H9 (cell line): Measurements from ENCODE around the gene RDH13. TPM values are rescaled to one million over a fixed set of nuclear protein-coding genes. Genes with fewer than 3 reads are reported as not detected.

ENCODE experiments used
- DNase-seq: peaks from one replicate; pipeline ENCODE4 v3.0.0-alpha.2; 2017
- H2AFZ ChIP-seq: one replicate; pipeline ENCODE4 v1.6.1; 2013; ENCODE audit warnings: mild to moderate bottlenecking, low read length, control low read depth, moderate library complexity
- H2AK5ac ChIP-seq: 2 replicates; pipeline ENCODE4 v1.6.1; 2013; ENCODE audit warnings: low read length, control low read depth, mixed read lengths; ENCODE audit not compliant: insufficient read length
- H2BK120ac ChIP-seq: one replicate; pipeline ENCODE4 v1.6.1; 2013; ENCODE audit warnings: low read depth, mild to moderate bottlenecking, low read length, control low read depth, inconsistent platforms; ENCODE audit not compliant: poor library complexity, severe bottlenecking
- H2BK12ac ChIP-seq: 2 replicates; pipeline ENCODE4 v1.6.1; 2013; ENCODE audit warnings: low read length, control low read depth, mixed read lengths, low read depth; ENCODE audit not compliant: insufficient read length
- H2BK15ac ChIP-seq: 2 replicates; pipeline ENCODE4 v1.6.1; 2013; ENCODE audit warnings: low read depth, low read length, control low read depth
- H2BK20ac ChIP-seq: one replicate; pipeline ENCODE4 v1.6.1; 2013; ENCODE audit warnings: low read depth, mild to moderate bottlenecking, low read length, control low read depth, inconsistent platforms; ENCODE audit not compliant: poor library complexity, severe bottlenecking
- H2BK5ac ChIP-seq: 2 replicates; pipeline ENCODE4 v1.6.1; 2013; ENCODE audit warnings: low read length, control low read depth, mixed read lengths; ENCODE audit not compliant: insufficient read length
- H3K14ac ChIP-seq: 2 replicates; pipeline ENCODE4 v1.6.1; 2013; ENCODE audit warnings: low read length, control low read depth; ENCODE audit not compliant: insufficient read depth
- H3K18ac ChIP-seq: 2 replicates; pipeline ENCODE4 v1.6.1; 2013; ENCODE audit warnings: low read depth, mild to moderate bottlenecking, mixed read lengths, low read length, control low read depth; ENCODE audit not compliant: insufficient read length
- H3K23ac ChIP-seq: 2 replicates; pipeline ENCODE4 v1.6.1; 2013; ENCODE audit warnings: low read length, control low read depth, mixed read lengths, low read depth; ENCODE audit not compliant: insufficient read length
- H3K23me2 ChIP-seq: 2 replicates; pipeline ENCODE4 v1.6.1; 2013; ENCODE audit warnings: low read depth, mild to moderate bottlenecking, mixed read lengths, low read length, control low read depth; ENCODE audit not compliant: insufficient read length, poor library complexity, severe bottlenecking
- H3K27ac ChIP-seq: 2 replicates; pipeline ENCODE4 v1.5.1; 2013; ENCODE audit warnings: low read length, control low read depth, mixed read lengths, low read depth; ENCODE audit not compliant: insufficient read length
- H3K27me3 ChIP-seq: 2 replicates; pipeline ENCODE4 v1.6.1; 2013; ENCODE audit warnings: low read length, control low read depth, inconsistent platforms; ENCODE audit not compliant: insufficient read depth
- H3K4ac ChIP-seq: 2 replicates; pipeline ENCODE4 v1.6.1; 2013; ENCODE audit warnings: low read depth, mild to moderate bottlenecking, control low read depth, inconsistent platforms, low read length, moderate library complexity
- H3K4me1 ChIP-seq: 2 replicates; pipeline ENCODE4 v1.6.1; 2013; ENCODE audit warnings: low read length, control low read depth, inconsistent platforms; ENCODE audit not compliant: insufficient read depth
- H3K4me2 ChIP-seq: 2 replicates; pipeline ENCODE4 v1.6.1; 2013; ENCODE audit warnings: low read length, control low read depth, mixed read lengths; ENCODE audit not compliant: insufficient read length, insufficient read depth
- H3K56ac ChIP-seq: 2 replicates; pipeline ENCODE4 v1.6.1; 2013; ENCODE audit warnings: low read depth, mild to moderate bottlenecking, mixed read lengths, low read length, control low read depth; ENCODE audit not compliant: insufficient read length
- H3K79me1 ChIP-seq: 2 replicates; pipeline ENCODE4 v1.6.1; 2013; ENCODE audit warnings: low read depth, mild to moderate bottlenecking, moderate library complexity, low read length, control low read depth, inconsistent platforms; ENCODE audit not compliant: insufficient read depth, poor library complexity, severe bottlenecking
- H3K79me2 ChIP-seq: 2 replicates; pipeline ENCODE4 v1.6.1; 2013; ENCODE audit warnings: low read length, control low read depth, inconsistent platforms; ENCODE audit not compliant: insufficient read depth
- H3K9ac ChIP-seq: 2 replicates; pipeline ENCODE4 v1.6.1; 2013; ENCODE audit warnings: low read length, control low read depth, mixed read lengths; ENCODE audit not compliant: insufficient read length; ENCODE audit errors: extremely low read depth
- H3K9me3 ChIP-seq: one replicate; pipeline ENCODE4 v1.6.1; 2013; ENCODE audit warnings: low read depth, low read length, inconsistent platforms; ENCODE audit not compliant: control insufficient read depth
- H3T11ph ChIP-seq: one replicate; pipeline ENCODE4 v1.6.1; 2013; ENCODE audit warnings: mild to moderate bottlenecking, low read length, control low read depth, inconsistent platforms
- H4K20me1 ChIP-seq: one replicate; pipeline ENCODE4 v1.6.1; 2013; ENCODE audit not compliant: control insufficient read depth, insufficient read length, insufficient read depth
- H4K5ac ChIP-seq: 2 replicates; pipeline ENCODE4 v1.6.1; 2013; ENCODE audit warnings: low read depth, mild to moderate bottlenecking, mixed read lengths, low read length, control low read depth; ENCODE audit not compliant: insufficient read length
- H4K8ac ChIP-seq: replicated peaks from 2 replicates; pipeline ENCODE4 v1.6.1; 2013; ENCODE audit warnings: low read length, control low read depth, mixed read lengths, low read depth; ENCODE audit not compliant: insufficient read length
- H4K91ac ChIP-seq: 2 replicates; pipeline ENCODE4 v1.6.1; 2013; ENCODE audit warnings: low read depth, mild to moderate bottlenecking, moderate library complexity, mixed read lengths, low read length, control low read depth; ENCODE audit not compliant: insufficient read length
- H3K27ac Mint-ChIP-seq, 3 experiments: 2 replicates in 2 of 3; 3 replicates in 1 of 3; pipeline ENCODE4 v1.8.0; 2020 to 2021; ENCODE audit warnings: mixed read lengths in 3 of 3, mild to moderate bottlenecking in 1 of 3, moderate library complexity in 1 of 3
- H3K27me3 Mint-ChIP-seq: 2 replicates; pipeline ENCODE4 v1.8.0; 2021; ENCODE audit warnings: low read depth, mild to moderate bottlenecking, moderate library complexity, mixed read lengths
- H3K36me3 Mint-ChIP-seq, 3 experiments: 2 replicates in 2 of 3; 3 replicates in 1 of 3; pipeline ENCODE4 v1.8.0; 2020 to 2021; ENCODE audit warnings: low read depth in 3 of 3, mixed read lengths in 3 of 3; ENCODE audit not compliant: insufficient read depth in 1 of 3
- H3K4me1 Mint-ChIP-seq, 2 experiments: 2 replicates each; pipeline ENCODE4 v1.8.0; 2020; ENCODE audit warnings: mixed read lengths in 2 of 2
- H3K4me3 Mint-ChIP-seq, 2 experiments: 2 replicates in 1 of 2; 3 replicates in 1 of 2; pipeline ENCODE4 v1.8.0; 2020 to 2021; ENCODE audit warnings: mild to moderate bottlenecking in 2 of 2, mixed read lengths in 2 of 2, moderate library complexity in 1 of 2
- H3K9me3 Mint-ChIP-seq, 2 experiments: 2 replicates in 1 of 2; 3 replicates in 1 of 2; pipeline ENCODE4 v1.8.0; 2020; ENCODE audit warnings: mild to moderate bottlenecking in 2 of 2, mixed read lengths in 2 of 2, moderate library complexity in 1 of 2
- WGBS: extraction: QIAGEN DNeasy Blood & Tissue Kit; methylation state at CpG from one replicate; pipeline ENCODE4 v1.1.7; 2013; ENCODE audit warnings: missing lambda C conversion rate, low lambda C conversion rate, mixed read lengths; ENCODE audit not compliant: insufficient read length; ENCODE audit errors: extremely low coverage; 5-methylcytosine and 5-hydroxymethylcytosine counted together
- long read RNA-seq: library from polyadenylated mRNA; unstranded; transcript quantifications from one replicate; pipeline ENCODE4 v2.0.0, GENCODE V29; 2020
- total RNA-seq: library from RNA; stranded (reverse); gene quantifications from 2 replicates; pipeline ENCODE4 v1.2.1, GENCODE V29; 2021
- TF ChIP-seq, protein P1 (sequence below): fragments of 200-600 bp; sonication (generic); conservative IDR thresholded peaks from 3 replicates; pipeline ENCODE4 v1.8.0; 2021; ENCODE audit warnings: antibody characterized with exemption, mild to moderate bottlenecking

Gene RDH13, protein sequence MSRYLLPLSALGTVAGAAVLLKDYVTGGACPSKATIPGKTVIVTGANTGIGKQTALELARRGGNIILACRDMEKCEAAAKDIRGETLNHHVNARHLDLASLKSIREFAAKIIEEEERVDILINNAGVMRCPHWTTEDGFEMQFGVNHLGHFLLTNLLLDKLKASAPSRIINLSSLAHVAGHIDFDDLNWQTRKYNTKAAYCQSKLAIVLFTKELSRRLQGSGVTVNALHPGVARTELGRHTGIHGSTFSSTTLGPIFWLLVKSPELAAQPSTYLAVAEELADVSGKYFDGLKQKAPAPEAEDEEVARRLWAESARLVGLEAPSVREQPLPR
- 21.1 and 21.5 TPM in 2 replicates for total RNA-seq
- long read RNA-seq, transcript RDH13-223 (7 exons, 1,931 nt), result major isoform, 201 of 238 reads
- long read RNA-seq, partial matches to known transcripts, result 0 of 238 reads
- long read RNA-seq, other reads (novel, unspliced or antisense), result 37 of 238 reads

DNA sequence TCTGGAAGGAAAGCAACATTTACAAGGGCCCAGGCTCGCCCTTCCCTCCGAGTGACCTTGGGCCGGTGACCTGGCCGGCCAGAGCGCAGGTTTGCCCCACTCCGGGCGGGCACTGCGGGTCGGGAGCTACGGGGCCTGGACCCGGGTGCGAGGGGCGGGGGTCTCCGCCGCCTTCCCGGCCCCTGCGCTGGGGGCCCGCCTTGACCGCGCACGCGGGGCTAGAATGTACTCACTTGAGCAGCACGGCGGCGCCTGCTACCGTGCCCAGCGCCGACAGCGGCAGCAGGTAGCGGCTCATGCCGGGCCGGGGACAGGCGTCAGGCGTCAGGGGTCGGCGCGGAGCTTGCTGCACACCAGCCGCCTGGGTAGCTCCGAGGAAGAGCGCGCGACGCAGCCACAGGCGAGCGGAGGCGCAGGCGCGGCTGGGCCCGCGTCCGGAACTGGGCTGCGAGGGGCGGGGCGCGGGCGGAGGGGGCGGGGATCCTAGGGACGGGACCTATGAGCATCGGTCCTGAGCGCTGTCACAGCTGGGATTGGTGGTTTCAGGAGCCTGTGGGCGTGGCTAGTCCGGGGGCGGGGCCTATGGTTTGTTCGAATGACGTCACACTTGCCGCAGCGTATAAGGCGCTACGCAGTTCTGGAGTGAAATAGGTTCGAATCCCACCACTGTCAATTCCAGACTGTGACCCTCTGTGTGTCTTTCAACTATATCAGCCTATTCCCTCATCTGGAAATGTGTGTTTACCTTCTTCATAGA lies at the start of gene RDH13:
TSS of gene RDH13 (minus strand) at position 414 of the 757 bp plus-strand sequence. CDS start at position 298, 116 bp downstream.
- Histone ChIP-seq H3K27ac (no peak within 1 kb of the TSS), H3K23ac (no peak within 1 kb of the TSS), H3K56ac (no peak within 1 kb of the TSS), H3K9ac (peak within 1 kb of the TSS; percentile 36), H2BK5ac (no peak within 1 kb of the TSS), H2AK5ac (no peak within 1 kb of the TSS), H3T11ph (no peak within 1 kb of the TSS), H3K79me2 (no peaks in the 10 kb centered on the region; the same call in 1 of the 2 replicates), H3K4me2 (peak within 1 kb of the TSS; percentile 43), H2AFZ (no peak within 1 kb of the TSS), H3K9me3 (no peaks in the 10 kb centered on the region), H3K27me3 (peaks cover 16% of the 10 kb centered on the region), H4K8ac (no peak within 1 kb of the TSS), H2BK20ac (no peak within 1 kb of the TSS), H4K91ac (no peak within 1 kb of the TSS), H2BK120ac (no peak within 1 kb of the TSS), H3K79me1 (no peaks in the 10 kb centered on the region), H3K18ac (no peak within 1 kb of the TSS), H2BK15ac (no peak within 1 kb of the TSS), H2BK12ac (peak within 1 kb of the TSS; percentile 85), H3K14ac (0 out of 2 replicates have a peak within 1 kb of the TSS, but pooled peaks have one; percentile 2), H3K4ac (no peak within 1 kb of the TSS), H3K4me1 (no peaks in the 10 kb centered on the region), H4K20me1 (no peaks in the 10 kb centered on the region), H3K23me2 (peaks cover 3% of the 10 kb centered on the region), H4K5ac (no peak within 1 kb of the TSS)
- peak; percentile 96 for DNase-seq
- H3K27me3 Mint-ChIP-seq, result peaks cover 47% of the 10 kb centered on the region
- peaks cover 11 to 14% (median 13%) of the 10 kb centered on the region in 3 experiments for H3K36me3 Mint-ChIP-seq
- H3K27ac Mint-ChIP-seq, result peak within 1 kb of the TSS in 1 of 3 experiments; percentile 94; a peak in 2 of 7 replicates
- WGBS, result no CpG with 5 or more reads among the region's 70 CpGs
- peaks cover 5 to 6% of the 10 kb centered on the region in 2 experiments for H3K4me1 Mint-ChIP-seq
- TF ChIP-seq, protein P1, sequence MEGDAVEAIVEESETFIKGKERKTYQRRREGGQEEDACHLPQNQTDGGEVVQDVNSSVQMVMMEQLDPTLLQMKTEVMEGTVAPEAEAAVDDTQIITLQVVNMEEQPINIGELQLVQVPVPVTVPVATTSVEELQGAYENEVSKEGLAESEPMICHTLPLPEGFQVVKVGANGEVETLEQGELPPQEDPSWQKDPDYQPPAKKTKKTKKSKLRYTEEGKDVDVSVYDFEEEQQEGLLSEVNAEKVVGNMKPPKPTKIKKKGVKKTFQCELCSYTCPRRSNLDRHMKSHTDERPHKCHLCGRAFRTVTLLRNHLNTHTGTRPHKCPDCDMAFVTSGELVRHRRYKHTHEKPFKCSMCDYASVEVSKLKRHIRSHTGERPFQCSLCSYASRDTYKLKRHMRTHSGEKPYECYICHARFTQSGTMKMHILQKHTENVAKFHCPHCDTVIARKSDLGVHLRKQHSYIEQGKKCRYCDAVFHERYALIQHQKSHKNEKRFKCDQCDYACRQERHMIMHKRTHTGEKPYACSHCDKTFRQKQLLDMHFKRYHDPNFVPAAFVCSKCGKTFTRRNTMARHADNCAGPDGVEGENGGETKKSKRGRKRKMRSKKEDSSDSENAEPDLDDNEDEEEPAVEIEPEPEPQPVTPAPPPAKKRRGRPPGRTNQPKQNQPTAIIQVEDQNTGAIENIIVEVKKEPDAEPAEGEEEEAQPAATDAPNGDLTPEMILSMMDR, result no peak
- peaks cover 0 to 2% of the 10 kb centered on the region in 2 experiments; a peak in 1 of 5 replicates for H3K9me3 Mint-ChIP-seq
- H3K4me3 Mint-ChIP-seq, result peak within 1 kb of the TSS; percentile 90 to 97
